OCI-LY1 (cell line): ENCODE results near the gene HMGCLL1.

Experiments used
- CTCF ChIP-seq: fragments of 200-600 bp; sonication (generic), shearing (Covaris generic); IDR thresholded peaks from 2 replicates; pipeline ENCODE4 v1.5.1; 2017; ENCODE audit warnings: mild to moderate bottlenecking, antibody characterized with exemption, low read length, moderate library complexity, mixed read lengths
- EZH2 ChIP-seq: fragments of 200-600 bp; sonication (generic), shearing (Covaris generic); IDR thresholded peaks from 2 replicates; pipeline ENCODE4 v1.8.0; 2017; ENCODE audit warnings: borderline replicate concordance, mixed run types, mild to moderate bottlenecking, antibody characterized with exemption, low read length, moderate library complexity, mixed read lengths

- TF ChIP-seq CTCF: no peak
- TF ChIP-seq EZH2: no peak
Measured at GRCh38 chr6:55495277-55495676, 83.7 kb downstream of the HMGCLL1 start.
